ENCODE measurements around the gene TMEM87B. TPM values are rescaled to one million over a fixed set of nuclear protein-coding genes. Genes with fewer than 3 reads are reported as not detected.

Gene TMEM87B
- total RNA-seq, 4 donors from 2014 or later = 12.5 to 25.4 (median 22.8) TPM

DNA sequence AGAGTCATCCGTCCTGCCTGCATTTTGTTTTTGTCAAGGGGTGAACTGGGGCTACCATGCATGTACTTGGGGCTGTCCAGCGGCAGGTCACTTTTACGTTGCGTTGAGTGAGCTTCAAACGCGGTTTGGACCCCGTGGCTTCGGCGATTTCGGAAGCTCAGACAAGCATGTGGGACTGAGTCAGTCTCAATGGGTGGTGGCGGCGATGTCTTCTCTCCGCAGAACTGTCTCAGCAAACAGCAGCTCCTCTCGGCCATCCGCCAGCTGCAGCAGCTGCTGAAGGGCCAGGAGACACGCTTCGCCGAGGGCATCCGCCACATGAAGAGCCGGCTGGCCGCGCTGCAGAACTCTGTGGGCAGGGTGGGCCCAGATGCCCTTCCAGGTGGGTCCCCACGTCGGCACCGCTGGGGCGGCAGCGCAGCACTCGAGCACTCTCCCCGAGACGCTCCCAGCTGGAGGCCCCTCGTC is 104.4 kb downstream of the TMEM87B start:
- Histone ChIP-seq H3K4me1 (no peaks in the 10 kb centered on the region), H3K36me3 (no peaks in the 10 kb centered on the region), H3K27ac (no peak overlapping the region), H3K9me3 (no peaks in the 10 kb centered on the region), H3K27me3 (no peaks in the 10 kb centered on the region), H3K4me3 (no peak overlapping the region)
- WGBS, 2 donors (ENCODE audit: low coverage in 1 of 2) = 95 to 96% methylated on average over 7 to 12 of the region's 31 CpGs
- TF ChIP-seq, protein P1, sequence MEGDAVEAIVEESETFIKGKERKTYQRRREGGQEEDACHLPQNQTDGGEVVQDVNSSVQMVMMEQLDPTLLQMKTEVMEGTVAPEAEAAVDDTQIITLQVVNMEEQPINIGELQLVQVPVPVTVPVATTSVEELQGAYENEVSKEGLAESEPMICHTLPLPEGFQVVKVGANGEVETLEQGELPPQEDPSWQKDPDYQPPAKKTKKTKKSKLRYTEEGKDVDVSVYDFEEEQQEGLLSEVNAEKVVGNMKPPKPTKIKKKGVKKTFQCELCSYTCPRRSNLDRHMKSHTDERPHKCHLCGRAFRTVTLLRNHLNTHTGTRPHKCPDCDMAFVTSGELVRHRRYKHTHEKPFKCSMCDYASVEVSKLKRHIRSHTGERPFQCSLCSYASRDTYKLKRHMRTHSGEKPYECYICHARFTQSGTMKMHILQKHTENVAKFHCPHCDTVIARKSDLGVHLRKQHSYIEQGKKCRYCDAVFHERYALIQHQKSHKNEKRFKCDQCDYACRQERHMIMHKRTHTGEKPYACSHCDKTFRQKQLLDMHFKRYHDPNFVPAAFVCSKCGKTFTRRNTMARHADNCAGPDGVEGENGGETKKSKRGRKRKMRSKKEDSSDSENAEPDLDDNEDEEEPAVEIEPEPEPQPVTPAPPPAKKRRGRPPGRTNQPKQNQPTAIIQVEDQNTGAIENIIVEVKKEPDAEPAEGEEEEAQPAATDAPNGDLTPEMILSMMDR (IDR thresholded peaks at IDR 0.05) = no peak
- TF ChIP-seq POLR2A (IDR thresholded peaks at IDR 0.05) (no peak), POLR2AphosphoS5 (IDR thresholded peaks at IDR 0.05) (no peak), EP300 (IDR thresholded peaks at IDR 0.05) (no peak)
- ATAC-seq = no peak

DNA sequence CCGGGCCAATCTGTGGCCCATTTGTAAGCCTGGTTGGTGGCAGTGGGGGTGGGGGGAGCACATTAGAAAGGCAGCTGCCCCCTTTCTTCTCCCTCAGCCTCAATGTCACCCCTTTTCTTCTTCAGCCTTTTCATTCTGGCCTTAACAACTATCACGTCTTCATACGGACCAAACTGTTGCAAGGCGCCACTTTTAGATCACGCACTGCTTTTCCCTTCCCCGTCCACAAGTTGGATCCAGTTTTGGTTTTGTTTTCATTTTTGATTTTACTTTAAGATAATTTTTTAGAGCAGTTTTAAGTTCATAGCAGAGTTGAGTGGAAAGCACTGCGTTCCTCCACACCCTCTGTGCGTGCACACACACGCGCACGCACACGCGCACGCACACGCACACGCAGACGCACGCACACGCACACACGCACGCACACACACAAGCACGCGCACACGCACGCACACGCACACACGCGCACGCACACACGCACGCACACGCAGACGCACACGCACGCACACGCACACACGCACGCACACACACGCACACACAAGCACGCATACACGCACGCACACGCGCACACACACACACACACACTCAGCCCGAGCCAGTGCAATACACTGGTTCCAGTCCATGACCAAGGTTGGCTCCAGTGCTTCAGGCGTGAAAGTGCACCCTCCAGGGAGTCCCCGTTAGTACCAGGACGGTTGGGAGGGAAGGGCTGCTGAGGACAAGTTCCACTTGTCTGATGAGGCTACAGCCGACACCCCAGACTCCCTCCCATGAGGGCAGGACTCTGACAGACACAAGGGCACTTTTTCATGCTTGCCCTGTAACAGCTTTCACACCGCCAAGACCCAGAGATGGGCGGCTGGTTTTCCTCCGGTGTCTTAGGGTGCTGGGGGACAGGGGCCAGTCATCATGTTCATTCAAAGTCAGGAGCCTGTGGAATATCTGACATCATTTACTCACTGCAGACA is 105.5 kb downstream of the TMEM87B start:
- Histone ChIP-seq H3K9me3 (no peaks in the 10 kb centered on the region), H3K4me1 (no peaks in the 10 kb centered on the region), H3K27ac (no peak overlapping the region), H3K36me3 (no peaks in the 10 kb centered on the region), H3K4me3 (no peak overlapping the region), H3K27me3 (no peaks in the 10 kb centered on the region)
- ATAC-seq = no peak
- 81 to 89% methylated on average over 10 to 13 of the region's 52 CpGs for WGBS, 2 donors (ENCODE audit: low coverage in 1 of 2)
- no peak for TF ChIP-seq POLR2AphosphoS5 (IDR thresholded peaks at IDR 0.05)
- TF ChIP-seq EP300 (IDR thresholded peaks at IDR 0.05) = no peak
- no peak for TF ChIP-seq POLR2A (IDR thresholded peaks at IDR 0.05)
- TF ChIP-seq, protein P1 (IDR thresholded peaks at IDR 0.05) = no peak

DNA sequence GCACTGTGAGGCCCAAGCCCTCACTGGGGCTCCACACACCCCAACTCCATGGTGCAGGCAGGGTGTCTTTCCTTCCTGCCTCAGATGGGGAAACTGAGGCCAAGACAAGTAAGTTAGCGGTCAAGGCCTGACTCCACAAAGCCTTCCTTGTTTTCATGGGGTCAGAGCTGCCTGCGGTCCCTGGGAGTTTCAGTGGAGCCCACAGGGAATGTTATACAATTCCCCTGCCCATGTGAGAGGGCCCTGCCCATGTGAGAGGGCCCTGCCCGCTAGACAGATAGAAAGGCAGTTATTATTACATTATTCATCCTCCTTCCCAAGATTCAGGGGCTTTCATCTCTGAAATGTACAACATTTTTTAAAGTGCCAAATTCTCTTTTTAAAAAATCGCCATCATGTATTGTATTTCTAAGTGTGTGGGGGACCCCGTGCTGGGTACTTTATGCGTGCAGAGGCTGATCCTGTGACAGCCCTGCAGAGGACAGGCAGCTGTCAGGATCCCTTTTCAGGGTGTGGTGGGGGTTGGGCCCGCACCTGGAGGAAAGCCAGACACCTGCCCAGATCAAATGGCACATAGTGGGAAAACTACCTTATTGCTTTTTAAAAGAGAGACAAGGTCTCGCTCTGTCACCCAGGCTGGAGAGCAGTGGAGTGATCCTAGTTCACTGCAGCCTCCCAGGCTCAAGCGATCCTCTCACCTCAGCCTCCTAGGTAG is 106.5 kb downstream of the TMEM87B start:
- no peaks in the 10 kb centered on the region for H3K9me3 ChIP-seq
- TF ChIP-seq POLR2AphosphoS5 (IDR thresholded peaks at IDR 0.05) (no peak), EP300 (IDR thresholded peaks at IDR 0.05) (no peak), POLR2A (IDR thresholded peaks at IDR 0.05) (no peak)
- TF ChIP-seq, protein P1 (IDR thresholded peaks at IDR 0.05) = no peak
- WGBS, 2 donors (ENCODE audit: low coverage in 1 of 2) = 90 to 94% methylated on average over 3 to 4 of the region's 9 CpGs
- no peak overlapping the region for H3K4me3 ChIP-seq
- no peaks in the 10 kb centered on the region for H3K27me3 ChIP-seq
- no peak overlapping the region for H3K27ac ChIP-seq
- no peak for ATAC-seq
- H3K4me1 ChIP-seq = no peaks in the 10 kb centered on the region
- no peaks in the 10 kb centered on the region for H3K36me3 ChIP-seq

DNA sequence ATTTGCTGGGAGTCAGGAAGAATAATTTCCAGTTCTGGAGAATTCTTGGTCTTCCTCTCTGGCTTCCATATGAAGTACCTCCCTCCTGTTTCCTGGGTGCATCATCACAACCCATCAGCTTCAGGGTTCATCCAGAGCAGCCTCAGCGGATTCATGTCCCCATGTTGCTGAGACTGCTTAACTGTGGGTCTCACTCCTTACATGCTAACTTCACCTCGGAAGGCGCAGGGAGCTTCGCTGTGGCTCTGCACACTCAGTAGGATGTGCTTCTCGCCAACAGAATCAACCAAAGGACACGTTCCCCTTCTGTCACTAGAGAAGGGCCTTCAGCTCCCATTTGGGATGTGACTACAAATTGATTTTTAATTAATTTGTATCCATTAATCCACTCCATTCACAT is 107.3 kb downstream of the TMEM87B start:
- Histone ChIP-seq H3K27me3 (no peaks in the 10 kb centered on the region), H3K36me3 (no peaks in the 10 kb centered on the region), H3K27ac (no peak overlapping the region), H3K4me1 (no peaks in the 10 kb centered on the region), H3K9me3 (no peaks in the 10 kb centered on the region), H3K4me3 (no peak overlapping the region)
- no peak for ATAC-seq
- 95 to 100% methylated on average over 1 to 6 of the region's 6 CpGs for WGBS, 2 donors (ENCODE audit: low coverage in 1 of 2)
- no peak for TF ChIP-seq EP300 (IDR thresholded peaks at IDR 0.05)
- TF ChIP-seq, protein P1 (IDR thresholded peaks at IDR 0.05) = no peak
- TF ChIP-seq POLR2A (IDR thresholded peaks at IDR 0.05) = no peak
